Sciatic nerve (tissue), 2 donors: ENCODE results near the gene NRCAM. TPM values are rescaled to one million over a fixed set of nuclear protein-coding genes. Genes with fewer than 3 reads are reported as not detected.

Experiments used
- ATAC-seq: fragments of 200-7000 bp; cut with Tn5 transposase; one replicate; pipeline ENCODE4 v1.9.1; 2020; ENCODE audit warnings: mild to moderate bottlenecking, moderate library complexity
- DNase-seq: peaks from one replicate; pipeline ENCODE4 v3.0.0-alpha.2; 2020; ENCODE audit warnings: low spot score
- intact Hi-C: fragments of 100-400 bp; cut with DNase I; formaldehyde crosslinking; loops from one replicate; pipeline ENCODE4 v1.14.2; 2022
- total RNA-seq: library from RNA; stranded (reverse); fragmentation: NEBNext Ultra II Directional; extraction: Animal tissue kit (Norgen Biotek cat#: 25700); gene quantifications from one replicate; pipeline ENCODE4 v1.2.1, GENCODE V29; 2021
- donor health status: DM: no; HTN: no; CAD: no.
- donor health status: DM: no; HTN: no; CAD: no.

Gene NRCAM
- total RNA-seq, 1 donor from 2014 or later, result 17.4 TPM

DNA sequence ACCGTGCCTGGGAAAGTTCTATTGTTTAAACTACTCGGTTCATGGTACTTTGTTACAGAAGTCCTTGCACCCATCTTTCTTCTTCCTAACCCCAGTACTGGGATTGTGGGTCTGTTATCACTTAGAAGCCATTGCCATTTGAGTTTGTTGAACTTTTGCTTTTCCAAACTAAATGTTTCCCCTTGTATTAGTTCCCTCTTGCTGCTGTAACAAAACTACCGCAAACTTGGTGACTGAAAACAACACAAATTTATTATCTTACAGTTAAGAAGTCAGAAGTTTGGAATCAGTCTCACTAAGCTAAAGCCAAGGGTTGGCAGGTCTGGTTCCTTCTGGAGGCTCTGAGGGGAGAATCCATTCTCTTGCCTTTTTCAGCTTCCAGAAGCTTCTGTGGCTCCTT, 319.2 kb downstream of the NRCAM start:
- no peak for DNase-seq
- intact Hi-C loops, result no loop called here
- no peak for ATAC-seq

GRCh38 chr7:108136191-108136688, 320.0 kb downstream of the NRCAM start:
- DNase-seq (no peak), ATAC-seq (no peak)
- intact Hi-C loops, result no loop called here

DNA sequence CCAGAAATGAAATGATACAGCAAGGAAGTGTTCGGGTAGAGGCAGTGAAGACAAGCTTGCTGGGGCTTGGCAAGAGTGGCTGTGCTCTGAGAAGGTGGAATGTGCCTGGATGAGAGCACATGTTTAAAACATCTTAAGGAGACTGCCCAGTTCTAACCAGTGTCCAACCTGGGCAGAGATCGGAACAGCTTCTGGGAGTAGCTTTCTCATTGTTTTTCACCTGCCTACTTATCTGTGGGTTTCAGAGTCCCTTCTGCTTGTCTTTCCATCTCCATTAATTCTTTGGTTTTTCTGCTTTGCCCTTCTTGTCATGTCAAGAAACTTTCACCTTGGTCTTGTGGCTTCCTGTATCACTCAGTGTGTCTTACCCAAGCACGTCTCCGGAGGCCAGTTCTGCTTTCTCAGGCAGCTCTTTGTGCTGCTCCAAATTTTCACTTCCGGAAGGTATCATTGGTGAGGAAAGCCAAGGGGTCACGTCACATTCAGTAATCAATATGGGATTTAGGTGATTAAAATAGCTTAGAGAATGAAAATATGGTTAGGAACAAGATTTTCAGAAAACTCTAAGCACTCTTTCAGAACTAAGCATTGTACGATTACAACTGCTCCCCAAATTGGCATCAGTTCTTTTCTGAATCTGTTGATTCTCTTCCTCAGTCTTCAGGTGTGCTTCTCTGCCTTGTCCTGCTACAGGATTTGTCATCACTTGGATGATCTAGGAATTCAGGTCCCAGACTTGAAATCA, 320.6 kb downstream of the NRCAM start:
- intact Hi-C loops, result no loop called here
- ATAC-seq, result no peak
- DNase-seq, result no peak

DNA sequence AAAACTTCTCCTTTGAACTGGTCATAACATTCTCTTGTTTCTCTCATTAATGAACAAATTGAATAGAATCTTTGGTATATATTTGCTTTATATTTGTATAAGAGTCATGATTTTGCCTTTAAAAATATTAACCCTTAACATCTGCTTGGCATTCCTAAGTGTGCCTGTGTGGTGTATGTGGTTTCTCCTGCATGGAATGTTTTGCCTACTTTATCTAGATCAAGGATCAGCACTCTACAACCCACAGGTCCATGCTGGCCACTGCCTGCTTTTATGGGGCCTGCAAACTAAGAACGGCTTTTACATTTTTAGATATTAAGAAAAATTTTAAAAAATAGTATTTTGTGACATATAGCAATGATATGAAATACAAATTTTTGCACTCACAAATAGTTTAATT, 321.8 kb downstream of the NRCAM start:
- DNase-seq (no peak), ATAC-seq (no peak)
- intact Hi-C loops, result no loop called here

DNA sequence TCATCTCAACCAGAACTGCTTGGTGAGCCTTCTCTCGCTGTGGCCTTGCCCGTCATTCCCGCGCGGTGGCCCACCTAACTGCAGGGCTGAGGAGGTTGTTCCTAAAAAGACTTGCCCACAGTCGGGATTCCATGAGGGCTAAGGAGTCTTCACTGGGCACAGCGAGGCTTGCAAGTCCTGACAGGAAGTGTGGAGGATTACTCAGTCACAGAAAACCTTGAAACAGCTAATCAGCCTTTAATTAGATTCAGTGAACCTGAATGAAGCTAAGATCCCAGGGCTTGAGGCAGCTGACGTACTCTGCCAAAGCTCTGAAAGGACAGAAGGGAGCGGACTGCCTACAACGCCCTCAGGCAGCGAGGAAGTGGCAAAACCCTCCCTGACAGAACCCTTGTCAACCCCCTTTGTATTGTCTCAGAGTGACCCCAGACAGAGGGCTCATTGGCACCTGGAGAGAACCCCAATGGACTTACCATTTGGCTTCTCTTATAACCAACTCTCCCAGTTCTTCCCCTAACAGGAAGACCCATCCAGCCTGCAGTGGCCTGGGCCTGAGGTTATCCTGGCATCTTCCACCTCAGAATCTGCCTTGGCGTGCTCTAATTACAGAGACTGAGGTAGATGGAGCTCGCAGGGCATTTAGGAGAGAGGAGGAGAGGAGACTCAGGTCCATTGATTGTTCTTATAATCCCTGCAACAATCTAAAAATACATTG, 323.5 kb downstream of the NRCAM start:
- intact Hi-C loops, result no loop called here
- DNase-seq, result no peak
- no peak for ATAC-seq

DNA sequence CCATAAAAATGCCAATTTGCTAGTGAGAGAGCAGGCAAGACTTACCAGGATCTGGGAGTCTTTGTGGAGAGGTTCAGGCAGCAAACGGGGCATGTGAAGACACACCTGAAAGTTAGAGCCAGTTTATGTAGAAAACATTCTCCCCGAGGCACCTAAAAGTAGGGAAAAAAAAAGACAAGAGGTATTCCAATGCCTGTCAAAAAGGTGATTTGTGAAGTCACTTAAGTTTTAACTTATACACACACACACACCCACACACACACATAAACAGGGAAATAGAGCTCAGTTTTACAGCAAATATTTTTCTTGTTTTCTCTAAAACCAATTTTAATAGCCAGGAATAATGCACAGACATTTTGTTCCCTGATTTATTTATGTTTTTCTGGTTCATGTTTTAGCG, 326.0 kb downstream of the NRCAM start, which contains the start of gene LAMB4:
LAMB4 (minus strand) TSS at position 101 of the 400 bp plus-strand sequence. CDS start 7,197 bp downstream, outside the sequence.
- intact Hi-C loops, result no loop called here
- ATAC-seq, result no peak
- DNase-seq, result no peak

- no peak for DNase-seq
- ATAC-seq, result no peak
- intact Hi-C loops, result no loop called here
These were observed 326.9 kb downstream of the NRCAM start for GRCh38 chr7:108129018-108129965.

DNA sequence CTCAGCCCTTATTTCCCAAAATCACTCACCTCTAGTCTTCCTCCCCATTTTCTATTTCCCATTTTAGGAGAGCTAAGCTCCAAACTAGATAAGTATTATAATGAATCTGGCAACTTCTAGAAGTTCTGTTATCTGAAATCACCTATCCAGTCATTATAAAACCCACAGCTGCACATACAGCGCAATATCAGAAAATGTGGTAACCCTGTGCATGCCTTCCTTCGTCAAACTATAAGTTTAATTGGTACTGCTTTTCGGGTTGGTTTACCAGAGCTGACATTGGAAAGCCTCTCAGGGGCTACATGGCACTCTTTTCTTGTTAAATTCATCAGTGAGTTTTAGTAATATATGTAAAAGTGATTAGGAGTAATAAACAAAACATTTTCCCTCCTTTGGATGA, 327.7 kb downstream of the NRCAM start:
- intact Hi-C loops, result no loop called here
- no peak for DNase-seq
- ATAC-seq, result no peak

DNA sequence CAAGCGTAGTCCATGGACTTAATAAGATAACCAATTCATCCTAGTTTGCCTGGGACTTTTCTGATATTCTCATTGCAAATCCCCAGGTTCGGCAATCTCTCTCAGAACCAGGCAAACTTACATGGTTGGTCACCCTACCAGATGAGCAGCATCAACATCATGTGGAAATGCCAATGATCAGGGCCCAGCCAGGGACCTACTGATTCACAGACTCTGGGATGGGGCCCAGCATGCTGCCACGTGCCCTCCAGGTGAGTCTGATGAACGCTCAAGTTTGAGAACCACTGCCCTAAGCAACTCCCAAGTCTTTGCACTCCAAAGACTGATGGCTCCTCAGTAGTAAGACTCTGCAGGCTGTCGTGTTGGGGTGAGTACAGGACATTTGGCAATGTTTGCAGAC, 328.8 kb downstream of the NRCAM start:
- intact Hi-C loops, result no loop called here
- no peak for DNase-seq
- ATAC-seq, result no peak

DNA sequence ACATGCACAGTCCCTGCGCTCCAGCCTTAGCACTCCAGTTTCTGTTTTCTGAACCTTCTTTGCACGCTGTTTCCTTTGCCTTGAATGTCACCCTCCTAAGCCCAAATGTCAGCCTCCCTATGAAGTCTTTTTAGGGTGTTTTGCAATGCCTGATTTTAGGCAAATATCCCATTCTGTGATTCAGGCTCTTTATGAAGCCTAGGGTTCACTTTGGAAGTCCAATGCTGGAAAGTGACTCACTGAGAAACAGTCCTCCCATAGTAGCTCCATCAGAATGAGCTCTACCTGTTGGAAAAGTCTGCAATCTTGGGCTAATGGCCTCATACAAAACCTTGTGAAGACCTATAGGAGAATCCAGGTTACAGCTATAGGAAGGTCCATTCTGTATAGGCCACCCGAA, 331.4 kb downstream of the NRCAM start:
- no peak for ATAC-seq
- intact Hi-C loops, result no loop called here
- DNase-seq, result no peak

DNA sequence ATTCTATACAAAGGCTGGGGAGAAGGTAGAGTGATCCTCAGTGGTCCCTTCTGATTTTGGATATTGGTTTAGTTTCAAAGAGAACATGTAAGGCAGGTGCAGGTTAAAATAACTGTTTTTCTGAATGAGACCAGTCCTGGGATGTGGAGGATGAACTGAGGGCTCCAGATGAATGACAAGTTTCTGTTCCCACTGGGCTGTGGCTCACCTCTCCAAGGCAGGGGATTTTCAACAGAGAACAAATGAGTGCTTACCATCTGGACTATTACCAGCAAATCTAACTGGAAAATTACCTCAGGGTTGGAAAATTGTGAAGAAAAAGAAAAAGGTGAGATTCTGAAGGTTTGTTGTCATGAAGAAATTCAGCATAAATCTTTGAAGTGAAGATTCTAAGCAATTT, 334.1 kb downstream of the NRCAM start:
- intact Hi-C loops, result no loop called here
- no peak for ATAC-seq
- no peak for DNase-seq

- no peak for ATAC-seq
- intact Hi-C loops, result no loop called here
These were observed 335.3 kb downstream of the NRCAM start for GRCh38 chr7:108120933-108121332.

DNA sequence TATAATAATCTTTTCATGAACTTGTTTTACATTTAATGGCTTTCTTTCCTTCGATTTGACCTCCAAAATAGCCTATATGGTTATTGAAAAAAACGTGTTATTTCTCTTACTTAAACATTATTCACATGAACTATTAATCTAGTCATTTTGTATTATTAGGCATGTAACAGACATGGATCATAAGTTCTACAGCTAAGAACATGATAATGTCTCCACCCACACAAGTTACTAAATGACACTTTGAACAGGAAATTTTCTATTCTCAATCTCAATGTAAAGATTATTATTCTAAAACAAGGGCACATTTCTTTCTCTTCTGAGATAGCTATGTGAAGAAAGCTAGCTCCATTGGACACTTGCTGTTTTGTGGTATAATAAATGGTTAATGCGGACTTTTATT, 336.0 kb downstream of the NRCAM start:
- ATAC-seq (no peak), DNase-seq (no peak)
- intact Hi-C loops, result no loop called here

More at GRCh38 chr7:108120933-108121332, 335.3 kb downstream of the NRCAM start:
- no peak for DNase-seq

- intact Hi-C loops, result no loop called here
- DNase-seq (no peak), ATAC-seq (no peak)
These were observed 337.3 kb downstream of the NRCAM start for GRCh38 chr7:108118959-108119358.

GRCh38 chr7:108114117-108114841, 342.0 kb downstream of the NRCAM start:
- ATAC-seq (no peak), DNase-seq (no peak)
- intact Hi-C loops, result no loop called here

DNA sequence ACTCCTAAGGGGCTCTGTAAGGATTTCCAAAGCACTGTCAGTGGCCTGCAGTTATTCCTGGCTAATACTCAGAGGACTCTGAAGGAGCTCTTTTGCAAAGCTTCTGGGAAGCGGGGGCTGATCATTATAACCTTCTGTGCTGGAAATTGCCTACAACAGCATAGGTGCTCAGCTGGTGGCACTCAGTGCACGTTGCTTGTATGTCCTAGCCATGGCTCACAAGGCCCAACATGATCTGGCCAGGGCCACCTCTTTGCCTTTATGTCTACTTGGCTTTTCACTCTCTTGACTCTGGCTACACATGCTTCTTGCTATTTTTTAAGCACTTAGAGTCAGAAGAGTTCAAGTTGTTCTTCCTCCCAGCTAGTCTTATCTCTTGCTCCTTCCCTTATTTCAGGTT, 343.6 kb downstream of the NRCAM start:
- intact Hi-C loops, result no loop called here
- ATAC-seq, result no peak
- DNase-seq, result no peak

- ATAC-seq (peak; percentile 31), DNase-seq (no peak)
- intact Hi-C loops, result no loop called here
These were observed 346.9 kb downstream of the NRCAM start for GRCh38 chr7:108109221-108109908.

GRCh38 chr7:108108131-108108530, 348.1 kb downstream of the NRCAM start:
- ATAC-seq (no peak), DNase-seq (no peak)
- intact Hi-C loops, result no loop called here
